Testis (tissue), 2 donors: ENCODE data around the gene PRKCA.

Source experiments
- POLR2A ChIP-seq: fragments of 450-650 bp; IDR thresholded peaks from one replicate; pipeline ENCODE4 v1.6.1; 2017; ENCODE audit warnings: antibody characterized with exemption, mild to moderate bottlenecking, moderate library complexity
- TF ChIP-seq, protein P1 (sequence below), 3 experiments: fragments of 450-650 bp in 2 of 3; fragments of 200-600 bp in 1 of 3; sonication (generic) in 1 of 3; IDR thresholded peaks; one replicate each; pipeline ENCODE4 v1.5.1; 2016 to 2019; ENCODE audit warnings: antibody characterized with exemption in 3 of 3, mild to moderate bottlenecking in 2 of 3, moderate library complexity in 1 of 3

DNA sequence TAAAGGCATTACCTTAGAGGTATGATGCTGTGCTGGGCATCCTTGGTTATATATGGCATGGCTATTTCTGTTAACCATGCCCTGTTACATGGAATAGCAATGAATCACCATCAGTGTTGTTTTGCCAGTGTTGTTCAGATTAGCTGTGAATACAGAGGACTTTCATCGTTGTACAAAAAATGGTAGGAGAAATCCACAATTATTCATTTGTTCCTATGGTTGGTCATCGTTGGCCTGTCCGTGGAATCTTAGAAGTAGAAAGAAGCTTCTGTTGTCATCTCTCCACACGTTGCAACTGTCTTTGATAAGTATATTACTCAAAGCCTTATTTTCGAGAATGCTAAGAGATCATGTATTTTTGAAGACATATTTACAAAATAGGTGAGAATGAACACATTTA lies 418.2 kb downstream of the PRKCA start:
- TF ChIP-seq, protein P1, sequence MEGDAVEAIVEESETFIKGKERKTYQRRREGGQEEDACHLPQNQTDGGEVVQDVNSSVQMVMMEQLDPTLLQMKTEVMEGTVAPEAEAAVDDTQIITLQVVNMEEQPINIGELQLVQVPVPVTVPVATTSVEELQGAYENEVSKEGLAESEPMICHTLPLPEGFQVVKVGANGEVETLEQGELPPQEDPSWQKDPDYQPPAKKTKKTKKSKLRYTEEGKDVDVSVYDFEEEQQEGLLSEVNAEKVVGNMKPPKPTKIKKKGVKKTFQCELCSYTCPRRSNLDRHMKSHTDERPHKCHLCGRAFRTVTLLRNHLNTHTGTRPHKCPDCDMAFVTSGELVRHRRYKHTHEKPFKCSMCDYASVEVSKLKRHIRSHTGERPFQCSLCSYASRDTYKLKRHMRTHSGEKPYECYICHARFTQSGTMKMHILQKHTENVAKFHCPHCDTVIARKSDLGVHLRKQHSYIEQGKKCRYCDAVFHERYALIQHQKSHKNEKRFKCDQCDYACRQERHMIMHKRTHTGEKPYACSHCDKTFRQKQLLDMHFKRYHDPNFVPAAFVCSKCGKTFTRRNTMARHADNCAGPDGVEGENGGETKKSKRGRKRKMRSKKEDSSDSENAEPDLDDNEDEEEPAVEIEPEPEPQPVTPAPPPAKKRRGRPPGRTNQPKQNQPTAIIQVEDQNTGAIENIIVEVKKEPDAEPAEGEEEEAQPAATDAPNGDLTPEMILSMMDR (IDR thresholded peaks at IDR 0.05): no peak
- TF ChIP-seq POLR2A: no peak
